Measurements from ENCODE around the gene TMEM221.

GRCh38 chr19:17469481-17470067 lies 21.1 kb upstream of the TMEM221 start:
- TF ChIP-seq CTCF (IDR thresholded peaks at IDR 0.05; ENCODE audit: low read depth, low read length), result no peak
- no peak for TF ChIP-seq EZH2phosphoT487 (IDR thresholded peaks at IDR 0.05; ENCODE audit: low read depth)

Data from OCI-LY3 (cell line).